HepG2 (cell line): ENCODE results near the gene CCDC157. TPM values are rescaled to one million over a fixed set of nuclear protein-coding genes. Genes with fewer than 3 reads are reported as not detected.

Experiments used
- ATAC-seq: fragments of 200-7000 bp; cut with Tn5 transposase; 3 replicates; pipeline ENCODE4 v1.9.1; 2020; ENCODE audit warnings: mild to moderate bottlenecking, moderate library complexity
- BruUV-seq: library from RNA; stranded (reverse); fragments of 400-500 nt; replicated peaks from 2 replicates; lab custom pipeline; 2021; lab: Mats Ljungman, UMichigan
- CTCF ChIA-PET: fragments of 300-600 bp; formaldehyde crosslinking; extraction: SDS; loops from one replicate; lab custom pipeline; 2021; ENCODE audit warnings: low total read pairs, inconsistent platforms, low intra/inter-chr PET ratio; lab: Yijun Ruan, JAX
- POLR2A ChIA-PET: fragments of 350-600 bp; sonication (Branson Sonifier 250); formaldehyde crosslinking; loops from one replicate; lab custom pipeline; 2020; ENCODE audit warnings: antibody characterized with exemption, inconsistent platforms; lab: Yijun Ruan, JAX
- DNase-seq: peaks from one replicate; pipeline ENCODE4 v3.0.0-alpha.2; 2015; ENCODE audit warnings: low spot score
- FAIRE-seq: peaks from 3 replicates; lab custom pipeline; 2011; peaks lifted over from hg19 to GRCh38; lab: Jason Lieb, UNC
- H2AFZ ChIP-seq: one replicate; pipeline ENCODE4 v1.6.1; 2011; ENCODE audit warnings: low read length, inconsistent platforms
- H3K27ac ChIP-seq: fragments of 300-600 bp; 3 replicates; pipeline ENCODE4 v1.8.0; 2011; ENCODE audit warnings: mixed run types, mild to moderate bottlenecking, mixed read lengths, low read length, inconsistent platforms; ENCODE audit not compliant: insufficient read depth; ENCODE audit errors: extremely low read length
- H3K27me3 ChIP-seq, 2 experiments: fragments of 200-600 bp in 1 of 2; 2 replicates in 1 of 2; 3 replicates in 1 of 2; pipeline versions ENCODE4 v1.6.0 to v1.8.0; 2011; ENCODE audit warnings: low read length in 2 of 2, mild to moderate bottlenecking in 2 of 2, moderate library complexity in 2 of 2, inconsistent platforms in 1 of 2; ENCODE audit not compliant: insufficient read depth in 2 of 2, control insufficient read depth in 1 of 2
- H3K36me3 ChIP-seq, 2 experiments: fragments of 200-600 bp in 1 of 2; replicated peaks in 1 of 2; 2 replicates in 1 of 2; 3 replicates in 1 of 2; pipeline versions ENCODE4 v1.5.1 to v1.8.0; 2011; ENCODE audit warnings: low read length in 2 of 2, inconsistent platforms in 1 of 2; ENCODE audit not compliant: insufficient read depth in 2 of 2, control insufficient read depth in 1 of 2
- H3K4me1 ChIP-seq: 2 replicates; pipeline ENCODE4 v1.5.1; 2012; ENCODE audit warnings: low read length, inconsistent platforms; ENCODE audit not compliant: insufficient read depth
- H3K4me2 ChIP-seq: 2 replicates; pipeline ENCODE4 v1.6.0; 2011; ENCODE audit warnings: low read depth, low read length, inconsistent platforms
- H3K4me3 ChIP-seq, 3 experiments: fragments of 200-600 bp in 1 of 3; sonication (generic), shearing (Covaris generic) in 1 of 3; replicated peaks in 1 of 3; 2 replicates each; pipeline ENCODE4 v1.5.1; 2011 to 2016; ENCODE audit warnings: low read length in 3 of 3, inconsistent platforms in 2 of 3, low read depth in 2 of 3, mild to moderate bottlenecking in 2 of 3, control low read depth in 1 of 3, mixed read lengths in 1 of 3; ENCODE audit not compliant: insufficient read depth in 1 of 3
- H3K79me2 ChIP-seq: one replicate; pipeline ENCODE4 v1.6.1; 2011; ENCODE audit warnings: low read length, inconsistent platforms; ENCODE audit not compliant: insufficient read depth
- H3K9ac ChIP-seq: 2 replicates; pipeline ENCODE4 v1.6.0; 2011; ENCODE audit warnings: mild to moderate bottlenecking, low read depth, low read length, inconsistent platforms; ENCODE audit not compliant: insufficient read depth
- H3K9me3 ChIP-seq: 2 replicates; pipeline ENCODE4 v1.5.1; 2012; ENCODE audit warnings: mild to moderate bottlenecking, low read length
- H4K20me1 ChIP-seq: 2 replicates; pipeline ENCODE4 v1.6.0; 2011; ENCODE audit warnings: inconsistent platforms, mild to moderate bottlenecking, low read length, moderate library complexity; ENCODE audit not compliant: insufficient read depth
- GTF2F1 ChIP-seq: fragments of 150-350 bp; IDR thresholded peaks from 2 replicates; pipeline ENCODE4 v1.6.1; 2014; ENCODE audit warnings: low read length
- RELA ChIP-seq: sonication (generic); formaldehyde crosslinking; IDR thresholded peaks from 2 replicates; pipeline ENCODE4 v1.4.0; 2020; ENCODE audit warnings: missing genetic modification reagents
- SMC3 ChIP-seq: IDR thresholded peaks from 2 replicates; pipeline ENCODE4 v1.6.1; 2011; ENCODE audit warnings: low read length, improper control_type of control experiment
- TCF12 ChIP-seq, 2 experiments: fragments of 450-650 bp in 1 of 2; sonication (generic) in 1 of 2; formaldehyde crosslinking in 1 of 2; IDR thresholded peaks; 2 replicates each; pipeline versions ENCODE4 v1.6.1 to v1.8.0; 2017 to 2022; ENCODE audit warnings: antibody characterized with exemption in 1 of 2, mild to moderate bottlenecking in 1 of 2, missing genetic modification reagents in 1 of 2, moderate library complexity in 1 of 2
- ZNF264 ChIP-seq: sonication (generic); formaldehyde crosslinking; IDR thresholded peaks from 2 replicates; pipeline ENCODE4 v1.4.0; 2020; ENCODE audit warnings: missing genetic modification reagents
- WGBS: methylation state at CpG from one replicate; pipeline ENCODE4 v1.1.6; 2017; ENCODE audit warnings: low lambda C conversion rate; 5-methylcytosine and 5-hydroxymethylcytosine counted together
- in situ Hi-C: cut with HindIII; loops from 2 replicates; pipeline ENCODE4 v1.10.0; 2017; ENCODE audit warnings: low pct_unique_long_range_greater_than_20kb; ENCODE audit not compliant: extremely low pct_ligation_motif_present
- intact Hi-C: fragments of 100-400 bp; cut with micrococcal nuclease; formaldehyde crosslinking; loops from one replicate; pipeline ENCODE4 v1.10.0; 2022; ENCODE audit not compliant: unreplicated experiment
- polyA plus RNA-seq, 8 experiments: library from polyadenylated mRNA; depleted of rRNA in 3 of 8; stranded (reverse) in 7 of 8; unstranded in 1 of 8; fragments of >200 nt; fragmentation: Illumina TruSeq in 4 of 8; extraction: Trizol in 4 of 8; gene quantifications; 2 replicates each; pipeline versions ENCODE4 v1.2.1 to v1.2.3, GENCODE V29; 2011 to 2016; ENCODE audit warnings: low read depth in 4 of 8, missing spikeins in 1 of 8, mixed read lengths in 1 of 8; ENCODE audit not compliant: insufficient read depth in 1 of 8
- total RNA-seq, 5 experiments: library from RNA; depleted of rRNA; stranded (reverse); fragments of >200 nt; fragmentation: Illumina TruSeq; extraction: Trizol; gene quantifications; 2 replicates each; pipeline ENCODE4 v1.2.3, GENCODE V29; 2016; ENCODE audit warnings: low read depth in 1 of 5
- TF ChIP-seq, protein P1 (sequence below): sonication (generic); formaldehyde crosslinking; IDR thresholded peaks from 2 replicates; pipeline ENCODE4 v1.4.0; 2020; ENCODE audit warnings: missing genetic modification reagents, borderline replicate concordance
- TF ChIP-seq, protein P2 (sequence below): sonication (generic); formaldehyde crosslinking; IDR thresholded peaks from 2 replicates; pipeline ENCODE4 v1.9.0; 2021; ENCODE audit warnings: missing genetic modification reagents, mild to moderate bottlenecking, borderline replicate concordance
- TF ChIP-seq, protein P3 (sequence below): sonication (generic); formaldehyde crosslinking; IDR thresholded peaks from 2 replicates; pipeline ENCODE4 v1.8.1; 2023; ENCODE audit warnings: mild to moderate bottlenecking, missing genetic modification reagents, borderline replicate concordance

The CCDC157 gene
- total and polyA plus RNA-seq, 2 of the 13 experiments (the other 11 are each of a cell fraction or from before 2014, with no cell fraction given), result 1.4 to 1.6 TPM

DNA sequence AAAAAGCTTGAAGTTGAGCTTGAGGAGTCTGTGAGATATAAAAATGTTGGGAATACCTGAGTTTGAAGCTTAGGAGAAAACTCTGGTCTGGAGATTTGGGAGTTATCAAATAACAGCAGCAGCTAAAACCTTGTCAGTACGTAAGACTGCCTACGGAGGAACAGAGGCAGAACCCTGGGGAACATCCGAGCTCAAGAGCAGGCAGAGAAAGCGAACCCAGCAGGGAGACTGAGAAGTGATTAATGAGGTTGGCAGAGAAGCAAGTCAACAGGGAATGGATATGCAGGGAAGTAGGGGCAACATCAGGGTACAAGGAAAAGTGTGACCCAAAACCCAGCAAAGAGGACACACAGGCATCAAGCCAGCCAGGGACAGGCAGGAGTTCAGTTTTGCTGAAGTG, 56.2 kb downstream of the CCDC157 start:
- no peaks in the 10 kb centered on the region for H3K27me3 ChIP-seq
- CTCF ChIA-PET, result no interaction called here
- ATAC-seq (no peak), DNase-seq (no peak)
- H4K20me1 ChIP-seq, result no peaks in the 10 kb centered on the region
- in situ Hi-C loops, result no loop called here
- no TSS peak for BruUV-seq
- H2AFZ ChIP-seq, result no peak overlapping the region
- peaks cover 35% of the 10 kb centered on the region for H3K4me1 ChIP-seq
- no peaks in the 10 kb centered on the region for H3K79me2 ChIP-seq
- WGBS, result 99% methylated on average over 4 of the region's 4 CpGs
- H3K9me3 ChIP-seq, result no peaks in the 10 kb centered on the region
- no peak overlapping the region for H3K9ac ChIP-seq
- H3K4me2 ChIP-seq, result no peak overlapping the region
- no peak overlapping the region for H3K4me3 ChIP-seq
- POLR2A ChIA-PET, result interaction anchor here (2.3 to 8.5 kb wide), 2 partner anchors 10 to 13 kb away, joined by 5 to 42 read pairs; partner anchors contain the start of gene MTFP1
- TF ChIP-seq GTF2F1 (no peak), TCF12 (IDR thresholded peaks at IDR 0.05) (no peak), TCF12 (CRISPR knock-in tag; IDR thresholded peaks at IDR 0.05) (no peak), RELA (no peak), SMC3 (no peak), ZNF264 (CRISPR knock-in tag) (no peak)
- TF ChIP-seq, protein P1, sequence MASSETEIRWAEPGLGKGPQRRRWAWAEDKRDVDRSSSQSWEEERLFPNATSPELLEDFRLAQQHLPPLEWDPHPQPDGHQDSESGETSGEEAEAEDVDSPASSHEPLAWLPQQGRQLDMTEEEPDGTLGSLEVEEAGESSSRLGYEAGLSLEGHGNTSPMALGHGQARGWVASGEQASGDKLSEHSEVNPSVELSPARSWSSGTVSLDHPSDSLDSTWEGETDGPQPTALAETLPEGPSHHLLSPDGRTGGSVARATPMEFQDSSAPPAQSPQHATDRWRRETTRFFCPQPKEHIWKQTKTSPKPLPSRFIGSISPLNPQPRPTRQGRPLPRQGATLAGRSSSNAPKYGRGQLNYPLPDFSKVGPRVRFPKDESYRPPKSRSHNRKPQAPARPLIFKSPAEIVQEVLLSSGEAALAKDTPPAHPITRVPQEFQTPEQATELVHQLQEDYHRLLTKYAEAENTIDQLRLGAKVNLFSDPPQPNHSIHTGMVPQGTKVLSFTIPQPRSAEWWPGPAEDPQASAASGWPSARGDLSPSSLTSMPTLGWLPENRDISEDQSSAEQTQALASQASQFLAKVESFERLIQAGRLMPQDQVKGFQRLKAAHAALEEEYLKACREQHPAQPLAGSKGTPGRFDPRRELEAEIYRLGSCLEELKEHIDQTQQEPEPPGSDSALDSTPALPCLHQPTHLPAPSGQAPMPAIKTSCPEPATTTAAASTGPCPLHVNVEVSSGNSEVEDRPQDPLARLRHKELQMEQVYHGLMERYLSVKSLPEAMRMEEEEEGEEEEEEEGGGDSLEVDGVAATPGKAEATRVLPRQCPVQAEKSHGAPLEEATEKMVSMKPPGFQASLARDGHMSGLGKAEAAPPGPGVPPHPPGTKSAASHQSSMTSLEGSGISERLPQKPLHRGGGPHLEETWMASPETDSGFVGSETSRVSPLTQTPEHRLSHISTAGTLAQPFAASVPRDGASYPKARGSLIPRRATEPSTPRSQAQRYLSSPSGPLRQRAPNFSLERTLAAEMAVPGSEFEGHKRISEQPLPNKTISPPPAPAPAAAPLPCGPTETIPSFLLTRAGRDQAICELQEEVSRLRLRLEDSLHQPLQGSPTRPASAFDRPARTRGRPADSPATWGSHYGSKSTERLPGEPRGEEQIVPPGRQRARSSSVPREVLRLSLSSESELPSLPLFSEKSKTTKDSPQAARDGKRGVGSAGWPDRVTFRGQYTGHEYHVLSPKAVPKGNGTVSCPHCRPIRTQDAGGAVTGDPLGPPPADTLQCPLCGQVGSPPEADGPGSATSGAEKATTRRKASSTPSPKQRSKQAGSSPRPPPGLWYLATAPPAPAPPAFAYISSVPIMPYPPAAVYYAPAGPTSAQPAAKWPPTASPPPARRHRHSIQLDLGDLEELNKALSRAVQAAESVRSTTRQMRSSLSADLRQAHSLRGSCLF (CRISPR knock-in tag), result no peak
- TF ChIP-seq, protein P2, sequence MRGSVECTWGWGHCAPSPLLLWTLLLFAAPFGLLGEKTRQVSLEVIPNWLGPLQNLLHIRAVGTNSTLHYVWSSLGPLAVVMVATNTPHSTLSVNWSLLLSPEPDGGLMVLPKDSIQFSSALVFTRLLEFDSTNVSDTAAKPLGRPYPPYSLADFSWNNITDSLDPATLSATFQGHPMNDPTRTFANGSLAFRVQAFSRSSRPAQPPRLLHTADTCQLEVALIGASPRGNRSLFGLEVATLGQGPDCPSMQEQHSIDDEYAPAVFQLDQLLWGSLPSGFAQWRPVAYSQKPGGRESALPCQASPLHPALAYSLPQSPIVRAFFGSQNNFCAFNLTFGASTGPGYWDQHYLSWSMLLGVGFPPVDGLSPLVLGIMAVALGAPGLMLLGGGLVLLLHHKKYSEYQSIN (CRISPR knock-in tag), result no peak
- TF ChIP-seq, protein P3, sequence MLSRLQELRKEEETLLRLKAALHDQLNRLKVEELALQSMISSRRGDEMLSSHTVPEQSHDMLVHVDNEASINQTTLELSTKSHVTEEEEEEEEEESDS (CRISPR knock-in tag), result no peak
- TF ChIP-seq, all 625 proteins: peak for 0
- intact Hi-C loops, result no loop called here
- Histone ChIP-seq H3K27ac (no peak overlapping the region), H3K36me3 (peaks cover 10 to 49% of the 10 kb centered on the region in 2 experiments)
- FAIRE-seq, result no peak
